Right atrium auricular region (tissue), 2 donors: Measurements from ENCODE around the gene PPP4R1. TPM values are rescaled to one million over a fixed set of nuclear protein-coding genes. Genes with fewer than 3 reads are reported as not detected.

Experiments used
- DNase-seq: peaks from one replicate; pipeline ENCODE4 v3.0.0-alpha.2; 2019; ENCODE audit warnings: low spot score
- H3K27ac ChIP-seq, 2 donors: fragments of 200-600 bp; sonication (generic); 1 replicate in 1 of 2; 2 replicates in 1 of 2; pipeline ENCODE4 v1.5.1; 2016 to 2019
- H3K27me3 ChIP-seq, 2 donors: fragments of 200-600 bp; sonication (generic); one replicate each; pipeline versions ENCODE4 v1.5.1 to v1.6.0; 2017 to 2019
- H3K36me3 ChIP-seq: fragments of 200-600 bp; sonication (generic); one replicate; pipeline ENCODE4 v1.5.1; 2016
- H3K4me1 ChIP-seq, 2 donors: fragments of 200-600 bp; sonication (generic); one replicate each; pipeline versions ENCODE4 v1.5.1 to v1.6.0; 2017 to 2019
- H3K4me3 ChIP-seq, 2 donors: fragments of 200-600 bp; sonication (generic); 1 replicate in 1 of 2; 2 replicates in 1 of 2; pipeline ENCODE4 v1.5.1; 2017 to 2019; ENCODE audit warnings: mild to moderate bottlenecking in 1 of 2, moderate library complexity in 1 of 2
- H3K9me3 ChIP-seq, 2 donors: fragments of 200-600 bp; sonication (generic); one replicate each; pipeline ENCODE4 v1.5.1; 2019
- CTCF ChIP-seq, 2 donors: fragments of 200-600 bp; sonication (generic); IDR thresholded peaks; one replicate each; pipeline ENCODE4 v1.5.1; 2019; ENCODE audit warnings: antibody characterized with exemption in 2 of 2
- total RNA-seq, 2 donors: library from RNA; depleted of rRNA; stranded (reverse); fragments of >200 nt; gene quantifications; one replicate each; pipeline ENCODE4 v1.1.0, GENCODE V29; 2016

The PPP4R1 gene
- total RNA-seq, 2 donors from 2014 or later = 38.9 to 51.4 TPM

DNA sequence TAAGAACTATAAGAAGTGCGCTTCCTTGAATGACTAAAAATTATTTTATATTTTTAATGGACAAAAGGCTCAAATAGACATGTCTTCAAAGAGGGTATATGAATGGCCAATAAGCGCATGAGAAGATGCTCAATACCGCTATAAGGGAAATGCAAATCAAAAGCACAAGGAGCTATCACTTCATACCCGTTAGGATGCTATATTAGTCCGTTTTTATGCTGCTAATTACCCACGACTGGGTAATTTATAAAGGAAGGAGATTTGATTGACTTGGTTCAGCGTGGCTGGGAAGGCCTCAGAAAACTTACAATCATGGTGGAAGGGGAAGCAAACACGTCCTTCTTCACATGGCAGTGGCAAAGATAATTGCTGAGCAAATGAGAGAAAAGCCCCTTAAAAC lies 20.5 kb upstream of the PPP4R1 start:
- no peak for DNase-seq
- Histone ChIP-seq H3K4me1 (no peaks in the 10 kb centered on the region), H3K27me3 (no peaks in the 10 kb centered on the region), H3K9me3 (no peaks in the 10 kb centered on the region), H3K27ac (no peak overlapping the region), H3K36me3 (no peaks in the 10 kb centered on the region), H3K4me3 (no peak overlapping the region)
- no peak for TF ChIP-seq CTCF (IDR thresholded peaks at IDR 0.05)

DNA sequence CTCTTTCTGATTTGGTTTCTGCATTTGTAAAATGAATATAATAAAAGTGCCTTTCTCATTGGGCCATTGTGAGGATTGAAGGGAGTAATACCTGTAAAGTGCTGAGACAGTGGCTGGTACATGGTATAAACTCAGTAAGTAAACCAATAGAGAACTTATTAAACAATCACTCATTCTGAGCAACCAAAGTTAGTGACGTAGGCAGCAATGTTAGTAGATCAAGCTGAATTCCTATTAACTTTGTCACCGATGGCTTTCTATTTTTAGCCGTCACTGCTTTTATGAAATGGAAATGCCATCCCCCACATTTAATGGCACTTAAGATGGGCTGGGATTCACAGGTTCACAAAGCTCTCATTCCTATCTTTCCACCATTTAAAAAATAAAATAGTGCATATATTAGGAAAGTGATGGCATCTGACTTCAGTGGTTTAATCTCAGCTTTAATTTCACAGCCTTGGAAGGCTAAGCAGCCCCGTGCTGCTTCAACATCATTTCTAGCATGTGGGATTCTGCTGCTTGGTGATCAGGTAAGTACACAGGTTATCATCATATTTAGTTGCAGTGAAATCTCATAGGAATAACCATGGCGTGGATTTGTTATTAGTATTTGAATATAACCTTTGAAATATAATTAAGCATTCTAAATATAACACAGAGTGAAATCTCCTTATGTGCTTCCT lies 17.6 kb upstream of the PPP4R1 start:
- Histone ChIP-seq H3K27ac (no peak overlapping the region), H3K4me3 (no peak overlapping the region), H3K4me1 (no peaks in the 10 kb centered on the region), H3K27me3 (no peaks in the 10 kb centered on the region), H3K36me3 (no peaks in the 10 kb centered on the region), H3K9me3 (no peaks in the 10 kb centered on the region)
- TF ChIP-seq CTCF (IDR thresholded peaks at IDR 0.05) = no peak
- DNase-seq = no peak

- no peak for TF ChIP-seq CTCF (IDR thresholded peaks at IDR 0.05)
These were observed 16.1 kb upstream of the PPP4R1 start for GRCh38 chr18:9630444-9630843.

GRCh38 chr18:9629709-9630108 lies 15.3 kb upstream of the PPP4R1 start:
- no peaks in the 10 kb centered on the region for H3K36me3 ChIP-seq
- TF ChIP-seq CTCF (IDR thresholded peaks at IDR 0.05) = no peak
- no peak for DNase-seq

More at GRCh38 chr18:9630444-9630843, 16.1 kb upstream of the PPP4R1 start:
- Histone ChIP-seq H3K36me3 (no peaks in the 10 kb centered on the region), H3K9me3 (no peaks in the 10 kb centered on the region), H3K4me1 (no peaks in the 10 kb centered on the region), H3K27ac (no peak overlapping the region), H3K4me3 (no peak overlapping the region), H3K27me3 (no peaks in the 10 kb centered on the region)
- no peak for DNase-seq

DNA sequence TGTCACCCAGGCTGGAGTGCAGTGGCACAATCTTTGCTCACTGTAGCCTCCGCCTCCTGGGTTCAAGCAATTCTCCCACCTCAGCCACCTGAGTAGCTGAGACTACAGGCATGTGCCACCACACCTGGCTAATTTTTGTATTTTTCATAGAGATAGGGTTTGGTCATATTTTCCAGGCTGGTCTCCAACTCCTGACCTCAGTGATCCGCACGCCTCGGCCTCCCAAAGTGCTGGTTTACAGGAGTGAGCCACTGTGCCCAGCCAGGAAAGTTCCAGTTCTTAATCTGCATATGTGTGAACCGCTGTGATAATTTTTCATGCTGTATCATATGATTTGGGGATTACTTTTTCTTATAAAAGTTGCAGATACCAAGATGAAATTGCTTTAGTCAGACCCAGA lies 14.6 kb upstream of the PPP4R1 start:
- H3K27me3 ChIP-seq = no peaks in the 10 kb centered on the region
- no peak for TF ChIP-seq CTCF (IDR thresholded peaks at IDR 0.05)
- no peak overlapping the region for H3K27ac ChIP-seq
- H3K36me3 ChIP-seq = no peaks in the 10 kb centered on the region
- no peaks in the 10 kb centered on the region for H3K9me3 ChIP-seq
- no peak overlapping the region for H3K4me3 ChIP-seq
- DNase-seq = no peak
- no peaks in the 10 kb centered on the region for H3K4me1 ChIP-seq

More at GRCh38 chr18:9629709-9630108, 15.3 kb upstream of the PPP4R1 start:
- Histone ChIP-seq H3K27ac (no peak overlapping the region), H3K4me1 (no peaks in the 10 kb centered on the region), H3K9me3 (no peaks in the 10 kb centered on the region), H3K4me3 (no peak overlapping the region), H3K27me3 (no peaks in the 10 kb centered on the region)

GRCh38 chr18:9627642-9628041 lies 13.3 kb upstream of the PPP4R1 start:
- Histone ChIP-seq H3K27me3 (no peaks in the 10 kb centered on the region), H3K4me3 (no peak overlapping the region), H3K4me1 (no peaks in the 10 kb centered on the region), H3K27ac (no peak overlapping the region), H3K9me3 (no peaks in the 10 kb centered on the region), H3K36me3 (no peaks in the 10 kb centered on the region)
- TF ChIP-seq CTCF (IDR thresholded peaks at IDR 0.05) = no peak
- DNase-seq = no peak
